Measurements from ENCODE around the gene EHMT1.

DNA sequence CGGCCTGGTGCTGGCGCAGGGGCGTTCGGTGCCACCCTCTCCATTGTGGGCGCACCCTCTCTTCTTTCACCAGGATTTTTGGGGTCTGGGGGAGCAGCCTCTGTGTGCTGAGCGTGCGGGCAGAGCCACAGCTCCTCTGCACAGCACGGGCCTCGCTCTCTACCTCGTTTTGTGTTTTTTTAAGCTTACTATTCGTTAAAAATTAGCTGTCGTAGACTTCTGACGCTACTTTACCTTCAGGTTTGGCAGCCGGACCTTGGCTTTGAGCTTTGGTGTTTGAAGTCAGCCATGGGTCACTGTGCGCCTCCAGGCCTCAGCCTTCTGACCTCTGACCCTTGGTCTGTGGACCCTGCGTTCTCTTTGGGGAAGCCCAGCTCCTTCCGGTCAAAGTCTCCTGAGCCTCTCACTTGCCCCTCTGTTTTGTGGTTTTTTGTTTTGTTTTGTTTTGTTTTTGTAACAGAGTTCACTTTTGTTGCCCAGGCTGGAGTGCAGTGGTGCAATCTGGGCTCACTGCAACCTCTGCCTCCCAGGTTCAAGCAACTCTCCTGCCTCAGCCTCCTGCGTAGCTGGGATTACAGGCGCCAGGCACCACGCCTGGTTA, 170.6 kb downstream of the EHMT1 start:
- TF ChIP-seq SP4 (IDR thresholded peaks at IDR 0.05; ENCODE audit: low read length) (no peak), EZH2 (IDR thresholded peaks at IDR 0.05; ENCODE audit: low read depth, low read length, severe bottlenecking) (no peak)
- TF ChIP-seq, protein P1, sequence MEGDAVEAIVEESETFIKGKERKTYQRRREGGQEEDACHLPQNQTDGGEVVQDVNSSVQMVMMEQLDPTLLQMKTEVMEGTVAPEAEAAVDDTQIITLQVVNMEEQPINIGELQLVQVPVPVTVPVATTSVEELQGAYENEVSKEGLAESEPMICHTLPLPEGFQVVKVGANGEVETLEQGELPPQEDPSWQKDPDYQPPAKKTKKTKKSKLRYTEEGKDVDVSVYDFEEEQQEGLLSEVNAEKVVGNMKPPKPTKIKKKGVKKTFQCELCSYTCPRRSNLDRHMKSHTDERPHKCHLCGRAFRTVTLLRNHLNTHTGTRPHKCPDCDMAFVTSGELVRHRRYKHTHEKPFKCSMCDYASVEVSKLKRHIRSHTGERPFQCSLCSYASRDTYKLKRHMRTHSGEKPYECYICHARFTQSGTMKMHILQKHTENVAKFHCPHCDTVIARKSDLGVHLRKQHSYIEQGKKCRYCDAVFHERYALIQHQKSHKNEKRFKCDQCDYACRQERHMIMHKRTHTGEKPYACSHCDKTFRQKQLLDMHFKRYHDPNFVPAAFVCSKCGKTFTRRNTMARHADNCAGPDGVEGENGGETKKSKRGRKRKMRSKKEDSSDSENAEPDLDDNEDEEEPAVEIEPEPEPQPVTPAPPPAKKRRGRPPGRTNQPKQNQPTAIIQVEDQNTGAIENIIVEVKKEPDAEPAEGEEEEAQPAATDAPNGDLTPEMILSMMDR (IDR thresholded peaks at IDR 0.05; ENCODE audit: control extremely low read depth in 1 of 3, insufficient read depth in 1 of 3, low read depth in 1 of 3, low read length in 3 of 3), result no peak
- TF ChIP-seq, protein P2, sequence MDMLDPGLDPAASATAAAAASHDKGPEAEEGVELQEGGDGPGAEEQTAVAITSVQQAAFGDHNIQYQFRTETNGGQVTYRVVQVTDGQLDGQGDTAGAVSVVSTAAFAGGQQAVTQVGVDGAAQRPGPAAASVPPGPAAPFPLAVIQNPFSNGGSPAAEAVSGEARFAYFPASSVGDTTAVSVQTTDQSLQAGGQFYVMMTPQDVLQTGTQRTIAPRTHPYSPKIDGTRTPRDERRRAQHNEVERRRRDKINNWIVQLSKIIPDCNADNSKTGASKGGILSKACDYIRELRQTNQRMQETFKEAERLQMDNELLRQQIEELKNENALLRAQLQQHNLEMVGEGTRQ (IDR thresholded peaks at IDR 0.05; ENCODE audit: low read length), result no peak

Measured in H1 (cell line).